ENCODE results near the gene SLAMF1. TPM values are rescaled to one million over a fixed set of nuclear protein-coding genes. Genes with fewer than 3 reads are reported as not detected.
"Not testable (repeated sequence)": the region's sequence is repeated elsewhere in the genome, so short reads cannot be mapped to it uniquely, and the experiment has no call there.

SLAMF1 gene
- total RNA-seq, 1 donor from 2014 or later = not detected

- peaks cover 2% of the 10 kb centered on the region for H3K36me3 Mint-ChIP-seq
- H3K27ac Mint-ChIP-seq = no peak overlapping the region
- no peaks in the 10 kb centered on the region for H3K4me1 Mint-ChIP-seq
- peaks cover 5% of the 10 kb centered on the region for H3K27me3 Mint-ChIP-seq (ENCODE audit: low read depth)
- TF ChIP-seq CTCF (IDR thresholded peaks at IDR 0.05; ENCODE audit: unreplicated experiment) = no peak
- no peak overlapping the region for H3K4me3 Mint-ChIP-seq
- H3K9me3 Mint-ChIP-seq = peaks cover 58% of the 10 kb centered on the region
- no peak for DNase-seq (ENCODE audit: low spot score in 2 of 2, unreplicated experiment in 2 of 2)
Observed at GRCh38 chr1:160597051-160597450, 49.8 kb downstream of the SLAMF1 start.

GRCh38 chr1:160590488-160590887, 56.4 kb downstream of the SLAMF1 start:
- peaks cover 2% of the 10 kb centered on the region for H3K36me3 Mint-ChIP-seq
- H3K4me3 Mint-ChIP-seq = no peak overlapping the region
- H3K27ac Mint-ChIP-seq = no peak overlapping the region
- no peak for DNase-seq (ENCODE audit: low spot score in 2 of 2, unreplicated experiment in 2 of 2)
- H3K9me3 Mint-ChIP-seq = peaks cover 24% of the 10 kb centered on the region
- no peak for TF ChIP-seq CTCF (IDR thresholded peaks at IDR 0.05; ENCODE audit: unreplicated experiment)
- peaks cover 5% of the 10 kb centered on the region for H3K27me3 Mint-ChIP-seq (ENCODE audit: low read depth)
- no peaks in the 10 kb centered on the region for H3K4me1 Mint-ChIP-seq

- H3K4me1 Mint-ChIP-seq = no peaks in the 10 kb centered on the region
- no peak for TF ChIP-seq CTCF (IDR thresholded peaks at IDR 0.05; ENCODE audit: unreplicated experiment)
- peaks cover 2% of the 10 kb centered on the region for H3K36me3 Mint-ChIP-seq
- peaks cover 1% of the 10 kb centered on the region for H3K27me3 Mint-ChIP-seq (ENCODE audit: low read depth)
- H3K9me3 Mint-ChIP-seq = peaks cover 19% of the 10 kb centered on the region
- DNase-seq (ENCODE audit: low spot score in 2 of 2, unreplicated experiment in 2 of 2) = no peak
- H3K4me3 Mint-ChIP-seq = no peak overlapping the region
- no peak overlapping the region for H3K27ac Mint-ChIP-seq
Observed at GRCh38 chr1:160588468-160588867, 58.4 kb downstream of the SLAMF1 start.

GRCh38 chr1:160584784-160585183, 62.1 kb downstream of the SLAMF1 start:
- Mint-ChIP-seq H3K9me3 (peaks cover 16% of the 10 kb centered on the region), H3K4me3 (no peak overlapping the region), H3K27me3 (ENCODE audit: low read depth) (no peaks in the 10 kb centered on the region), H3K36me3 (no peaks in the 10 kb centered on the region), H3K27ac (no peak overlapping the region), H3K4me1 (no peaks in the 10 kb centered on the region)
- no peak for TF ChIP-seq CTCF (IDR thresholded peaks at IDR 0.05; ENCODE audit: unreplicated experiment)
- DNase-seq (ENCODE audit: low spot score in 2 of 2, unreplicated experiment in 2 of 2) = no peak

- H3K27me3 Mint-ChIP-seq (ENCODE audit: low read depth); H3K27ac Mint-ChIP-seq; H3K4me3 Mint-ChIP-seq; DNase-seq (ENCODE audit: low spot score in 2 of 2, unreplicated experiment in 2 of 2); H3K4me1 Mint-ChIP-seq; H3K36me3 Mint-ChIP-seq: not testable (repeated sequence)
- H3K9me3 Mint-ChIP-seq = peaks cover 16% of the 10 kb centered on the region
Observed at GRCh38 chr1:160582976-160583375, 63.9 kb downstream of the SLAMF1 start.

GRCh38 chr1:160581961-160582360, 64.9 kb downstream of the SLAMF1 start:
- H3K4me1 Mint-ChIP-seq = no peaks in the 10 kb centered on the region
- peaks cover 11% of the 10 kb centered on the region for H3K27me3 Mint-ChIP-seq (ENCODE audit: low read depth)
- no peak for DNase-seq (ENCODE audit: low spot score in 2 of 2, unreplicated experiment in 2 of 2)
- no peak overlapping the region for H3K27ac Mint-ChIP-seq
- TF ChIP-seq CTCF (IDR thresholded peaks at IDR 0.05; ENCODE audit: unreplicated experiment) = no peak
- H3K36me3 Mint-ChIP-seq = no peaks in the 10 kb centered on the region
- H3K4me3 Mint-ChIP-seq = no peak overlapping the region
- H3K9me3 Mint-ChIP-seq = peaks cover 16% of the 10 kb centered on the region

All from mesothelial cell of epicardium (in vitro differentiated cells).